Endodermal cell (in vitro differentiated cells): ENCODE data around the gene ACTMAP. TPM values are rescaled to one million over a fixed set of nuclear protein-coding genes. Genes with fewer than 3 reads are reported as not detected.

Experiments
- DNase-seq: peaks from one replicate; pipeline ENCODE4 v3.0.0-alpha.2; 2017
- H3K27ac ChIP-seq: 2 replicates; pipeline ENCODE4 v1.5.1; 2013; ENCODE audit warnings: mild to moderate bottlenecking, low read depth, low read length, moderate library complexity
- H3K27me3 ChIP-seq: 2 replicates; pipeline ENCODE4 v1.6.1; 2013; ENCODE audit warnings: mild to moderate bottlenecking, low read length, moderate library complexity; ENCODE audit not compliant: insufficient read depth, control insufficient read depth, poor library complexity, severe bottlenecking
- H3K36me3 ChIP-seq: 2 replicates; pipeline ENCODE4 v1.7.0; 2013; ENCODE audit warnings: mild to moderate bottlenecking, low read length, moderate library complexity; ENCODE audit not compliant: control insufficient read depth, insufficient read depth
- H3K4me1 ChIP-seq: one replicate; pipeline ENCODE4 v1.7.0; 2013; ENCODE audit warnings: low read length; ENCODE audit not compliant: control insufficient read depth, insufficient read depth
- H3K4me3 ChIP-seq: 2 replicates; pipeline ENCODE4 v1.5.1; 2013; ENCODE audit warnings: mild to moderate bottlenecking, low read length, moderate library complexity
- H3K9ac ChIP-seq: 2 replicates; pipeline ENCODE4 v1.6.1; 2013; ENCODE audit warnings: mild to moderate bottlenecking, low read length, moderate library complexity; ENCODE audit not compliant: poor library complexity, severe bottlenecking; ENCODE audit errors: extremely low read depth
- H3K9me3 ChIP-seq: 2 replicates; pipeline ENCODE4 v1.6.1; 2013; ENCODE audit warnings: mild to moderate bottlenecking, low read length, moderate library complexity; ENCODE audit not compliant: control insufficient read depth
- H3K27ac Mint-ChIP-seq: 2 replicates; pipeline ENCODE4 v1.8.0; 2020; ENCODE audit warnings: mixed read lengths
- H3K27me3 Mint-ChIP-seq: 2 replicates; pipeline ENCODE4 v1.8.0; 2021; ENCODE audit warnings: mild to moderate bottlenecking, mixed read lengths; ENCODE audit not compliant: insufficient read depth
- H3K36me3 Mint-ChIP-seq: 2 replicates; pipeline ENCODE4 v1.8.0; 2020; ENCODE audit warnings: low read depth, mixed read lengths
- H3K4me1 Mint-ChIP-seq: 2 replicates; pipeline ENCODE4 v1.8.0; 2020; ENCODE audit warnings: mixed read lengths
- H3K4me3 Mint-ChIP-seq: 2 replicates; pipeline ENCODE4 v1.8.0; 2020; ENCODE audit warnings: mild to moderate bottlenecking, moderate library complexity, mixed read lengths
- H3K9me3 Mint-ChIP-seq: 2 replicates; pipeline ENCODE4 v1.8.0; 2020; ENCODE audit warnings: mild to moderate bottlenecking, mixed read lengths
- WGBS, 2 experiments: methylation state at CpG; one replicate each; pipeline versions ENCODE4 v1.1.5 to v1.1.7; 2013; ENCODE audit warnings: missing lambda C conversion rate in 2 of 2, mixed read lengths in 1 of 2; ENCODE audit not compliant: insufficient coverage in 1 of 2, insufficient read length in 1 of 2; 5-methylcytosine and 5-hydroxymethylcytosine counted together
- total RNA-seq, 2 donors: library from RNA; stranded (reverse); fragmentation: NEBNext Ultra II Directional in 1 of 2; extraction: Animal tissue kit (Norgen Biotek cat#: 25700) in 1 of 2; gene quantifications; 2 replicates in 1 of 2; 3 replicates in 1 of 2; pipeline ENCODE4 v1.2.1, GENCODE V29; 2021
- TF ChIP-seq, protein P1 (sequence below): fragments of 200-600 bp; sonication (generic); conservative IDR thresholded peaks from 2 replicates; pipeline ENCODE4 v1.5.0; 2021; ENCODE audit warnings: antibody characterized with exemption, mild to moderate bottlenecking

ACTMAP gene
- total RNA-seq, 2 donors from 2014 or later = 26.0 to 34.3 TPM

DNA sequence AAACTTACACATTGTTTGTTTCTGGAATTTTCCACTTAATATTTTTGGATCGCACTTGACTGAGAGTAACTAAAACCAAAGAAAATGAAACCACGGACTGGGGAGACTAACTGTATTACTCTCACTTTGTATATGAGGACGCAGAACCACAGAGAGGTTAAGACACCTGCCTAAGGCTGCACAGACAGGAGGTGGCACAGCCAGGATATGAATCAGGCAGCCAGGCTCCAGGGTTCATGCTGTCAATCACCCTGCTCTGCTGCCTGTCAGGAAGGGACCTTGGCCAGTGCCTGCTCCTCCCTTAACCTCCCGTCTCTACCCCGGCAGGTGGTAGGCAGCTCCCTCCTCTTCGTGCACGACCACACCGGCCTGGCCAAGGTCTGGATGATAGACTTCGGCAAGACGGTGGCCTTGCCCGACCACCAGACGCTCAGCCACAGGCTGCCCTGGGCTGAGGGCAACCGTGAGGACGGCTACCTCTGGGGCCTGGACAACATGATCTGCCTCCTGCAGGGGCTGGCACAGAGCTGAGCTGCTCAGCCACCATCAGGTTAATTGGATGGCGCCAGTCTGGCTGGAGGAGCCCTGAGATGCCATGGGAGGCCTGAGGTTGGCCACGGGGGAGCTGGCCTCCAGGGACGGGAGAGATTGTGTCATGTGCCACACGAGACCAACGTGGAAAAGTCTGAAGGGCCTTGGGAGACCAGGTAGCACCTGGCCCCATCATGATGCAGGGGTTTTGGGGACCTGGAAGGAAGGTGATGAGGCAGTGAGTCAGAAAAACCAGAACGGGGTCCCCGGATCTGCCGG, 11.0 kb downstream of the ACTMAP start:
- no peaks in the 10 kb centered on the region for H3K9me3 Mint-ChIP-seq
- H3K36me3 Mint-ChIP-seq = peaks cover 43% of the 10 kb centered on the region
- H3K4me1 ChIP-seq = no peaks in the 10 kb centered on the region
- WGBS, 2 experiments = 89 to 95% methylated on average over 21 to 22 of the region's 22 CpGs
- no peak for DNase-seq
- no peak overlapping the region for H3K4me3 ChIP-seq
- H3K27me3 Mint-ChIP-seq = no peaks in the 10 kb centered on the region
- no peaks in the 10 kb centered on the region for H3K27me3 ChIP-seq
- H3K36me3 ChIP-seq = peaks cover 35% of the 10 kb centered on the region
- no peak overlapping the region for H3K4me3 Mint-ChIP-seq
- H3K27ac ChIP-seq = peak overlapping the region; percentile 70
- TF ChIP-seq, protein P1, sequence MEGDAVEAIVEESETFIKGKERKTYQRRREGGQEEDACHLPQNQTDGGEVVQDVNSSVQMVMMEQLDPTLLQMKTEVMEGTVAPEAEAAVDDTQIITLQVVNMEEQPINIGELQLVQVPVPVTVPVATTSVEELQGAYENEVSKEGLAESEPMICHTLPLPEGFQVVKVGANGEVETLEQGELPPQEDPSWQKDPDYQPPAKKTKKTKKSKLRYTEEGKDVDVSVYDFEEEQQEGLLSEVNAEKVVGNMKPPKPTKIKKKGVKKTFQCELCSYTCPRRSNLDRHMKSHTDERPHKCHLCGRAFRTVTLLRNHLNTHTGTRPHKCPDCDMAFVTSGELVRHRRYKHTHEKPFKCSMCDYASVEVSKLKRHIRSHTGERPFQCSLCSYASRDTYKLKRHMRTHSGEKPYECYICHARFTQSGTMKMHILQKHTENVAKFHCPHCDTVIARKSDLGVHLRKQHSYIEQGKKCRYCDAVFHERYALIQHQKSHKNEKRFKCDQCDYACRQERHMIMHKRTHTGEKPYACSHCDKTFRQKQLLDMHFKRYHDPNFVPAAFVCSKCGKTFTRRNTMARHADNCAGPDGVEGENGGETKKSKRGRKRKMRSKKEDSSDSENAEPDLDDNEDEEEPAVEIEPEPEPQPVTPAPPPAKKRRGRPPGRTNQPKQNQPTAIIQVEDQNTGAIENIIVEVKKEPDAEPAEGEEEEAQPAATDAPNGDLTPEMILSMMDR = no peak
- H3K9me3 ChIP-seq = no peaks in the 10 kb centered on the region
- peak overlapping the region; percentile 10 for H3K27ac Mint-ChIP-seq
- no peaks in the 10 kb centered on the region for H3K4me1 Mint-ChIP-seq
- no peak overlapping the region for H3K9ac ChIP-seq

DNA sequence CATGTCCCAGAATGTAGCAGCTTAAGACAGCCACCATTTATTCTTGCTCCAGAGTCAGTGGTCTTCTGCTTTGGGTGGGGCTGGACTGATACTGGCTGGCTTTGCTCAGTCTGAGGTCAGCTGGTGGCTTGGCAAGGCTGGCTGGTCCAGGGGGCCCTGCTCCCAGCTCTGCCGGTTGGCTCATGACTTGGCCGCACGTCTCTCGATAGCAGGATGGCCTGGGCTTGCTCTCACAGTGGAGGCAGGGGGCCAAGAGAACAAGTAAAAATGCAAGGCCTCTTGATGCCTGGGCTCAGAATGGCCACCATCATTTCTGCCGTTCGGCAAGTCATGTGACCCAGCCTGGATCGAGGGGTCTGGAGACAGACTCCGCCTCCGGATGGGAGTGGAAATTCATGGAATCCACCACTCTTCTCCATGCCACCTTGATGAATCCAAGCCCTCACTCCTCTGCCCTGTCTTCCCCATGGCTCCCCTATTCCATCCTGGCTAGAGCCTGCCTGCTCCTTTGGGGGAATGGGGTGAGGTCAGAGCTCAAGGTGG, 13.1 kb downstream of the ACTMAP start:
- DNase-seq = no peak
- Histone ChIP-seq H3K4me3 (no peak overlapping the region), H3K36me3 (peaks cover 53% of the 10 kb centered on the region), H3K27ac (no peak overlapping the region), H3K27me3 (no peaks in the 10 kb centered on the region), H3K9me3 (no peaks in the 10 kb centered on the region), H3K9ac (no peak overlapping the region), H3K4me1 (no peaks in the 10 kb centered on the region)
- TF ChIP-seq, protein P1 = no peak
- H3K36me3 Mint-ChIP-seq = peaks cover 61% of the 10 kb centered on the region
- H3K27me3 Mint-ChIP-seq = no peaks in the 10 kb centered on the region
- 91 to 94% methylated on average over 6 to 9 of the region's 9 CpGs for WGBS, 2 experiments
- H3K27ac Mint-ChIP-seq = no peak overlapping the region
- no peaks in the 10 kb centered on the region for H3K9me3 Mint-ChIP-seq
- H3K4me1 Mint-ChIP-seq = no peaks in the 10 kb centered on the region
- no peak overlapping the region for H3K4me3 Mint-ChIP-seq

DNA sequence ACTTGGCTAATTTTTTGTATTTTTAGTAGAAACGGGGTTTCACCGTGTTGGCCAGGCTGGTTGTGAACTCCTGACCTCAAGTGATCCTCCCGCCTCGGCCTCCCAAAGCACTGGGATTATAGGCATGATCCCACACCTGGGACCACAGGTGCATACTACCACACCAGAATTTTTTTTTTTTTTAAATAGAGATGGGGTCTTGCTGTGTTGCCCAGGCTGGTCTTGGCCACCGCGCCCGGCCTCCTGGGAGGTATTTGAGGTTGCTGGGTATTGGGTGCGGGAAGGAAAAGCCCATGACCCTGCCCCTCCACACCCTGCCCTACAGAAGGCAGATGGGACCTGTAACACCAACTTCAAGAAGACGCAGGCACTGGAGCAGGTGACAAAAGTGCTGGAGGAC, 13.6 kb downstream of the ACTMAP start:
- Mint-ChIP-seq H3K36me3 (peaks cover 65% of the 10 kb centered on the region), H3K4me1 (no peaks in the 10 kb centered on the region), H3K4me3 (no peak overlapping the region), H3K9me3 (no peaks in the 10 kb centered on the region), H3K27me3 (no peaks in the 10 kb centered on the region), H3K27ac (no peak overlapping the region)
- Histone ChIP-seq H3K4me1 (no peaks in the 10 kb centered on the region), H3K9ac (no peak overlapping the region), H3K36me3 (peaks cover 56% of the 10 kb centered on the region), H3K9me3 (no peaks in the 10 kb centered on the region), H3K4me3 (no peak overlapping the region), H3K27me3 (no peaks in the 10 kb centered on the region), H3K27ac (no peak overlapping the region)
- TF ChIP-seq, protein P1 = no peak
- DNase-seq = no peak
- 88 to 100% methylated on average over 1 to 9 of the region's 9 CpGs for WGBS, 2 experiments
